SK-N-MC (cell line): ENCODE data around the gene LHFPL3.

Experiments
- DNase-seq: peaks from one replicate; pipeline ENCODE4 v3.0.0-alpha.2; 2011; ENCODE audit warnings: low read depth, low spot score
- H3K27ac ChIP-seq: fragments of 200-600 bp; sonication (generic); 2 replicates; pipeline ENCODE4 v1.5.1; 2016; ENCODE audit warnings: mixed run types
- H3K36me3 ChIP-seq: fragments of 200-600 bp; sonication (generic); 2 replicates; pipeline ENCODE4 v1.6.1; 2017; ENCODE audit warnings: antibody characterized with exemption, low read length, mixed read lengths; ENCODE audit not compliant: insufficient read depth
- H3K4me3 ChIP-seq: fragments of 200-600 bp; sonication (generic); 2 replicates; pipeline ENCODE4 v1.5.1; 2016
- H3K9ac ChIP-seq: fragments of 200-600 bp; sonication (generic); 2 replicates; pipeline ENCODE4 v1.8.0; 2017; ENCODE audit warnings: mixed run types, mixed read lengths; ENCODE audit not compliant: insufficient read length
- H3K9me3 ChIP-seq: fragments of 200-600 bp; sonication (generic); 2 replicates; pipeline ENCODE4 v1.6.1; 2017; ENCODE audit warnings: low read depth, mild to moderate bottlenecking, antibody characterized with exemption, low read length, moderate library complexity, mixed read lengths
- EZH2 ChIP-seq: fragments of 200-600 bp; sonication (generic); IDR thresholded peaks from one replicate; pipeline ENCODE4 v1.6.1; 2017; ENCODE audit warnings: antibody characterized with exemption
- FOXP2 ChIP-seq: optimal IDR thresholded peaks from 2 replicates; pipeline ENCODE3; 2011; ENCODE audit warnings: mild to moderate bottlenecking, moderate library complexity; ENCODE audit not compliant: insufficient read depth; ENCODE audit errors: extremely low read length, control extremely low read depth
- POLR2AphosphoS5 ChIP-seq: IDR thresholded peaks from 2 replicates; pipeline ENCODE4 v1.6.1; 2012; ENCODE audit warnings: mild to moderate bottlenecking, low read depth, low read length, borderline replicate concordance

The LHFPL3 gene

GRCh38 chr7:104883248-104883717 lies 554.9 kb downstream of the LHFPL3 start:
- Histone ChIP-seq H3K27ac (no peak overlapping the region), H3K36me3 (no peaks in the 10 kb centered on the region), H3K4me3 (peak overlapping the region; percentile 14; the same call in 1 of the 2 replicates), H3K9me3 (peaks cover 5% of the 10 kb centered on the region; the same call in 1 of the 2 replicates), H3K9ac (no peak overlapping the region)
- TF ChIP-seq FOXP2 (no peak), EZH2 (no peak), POLR2AphosphoS5 (no peak)
- no peak for DNase-seq

GRCh38 chr7:104883718-104884452 lies 555.5 kb downstream of the LHFPL3 start:
- Histone ChIP-seq H3K36me3 (no peaks in the 10 kb centered on the region), H3K27ac (no peak overlapping the region), H3K9me3 (peaks cover 5% of the 10 kb centered on the region; the same call in 1 of the 2 replicates), H3K4me3 (peak overlapping the region; percentile 47), H3K9ac (no peak overlapping the region)
- peak; percentile 91 for DNase-seq
- TF ChIP-seq POLR2AphosphoS5 (0 out of 2 replicates have a peak, but pooled peaks have one; percentile 18), FOXP2 (peak; percentile 73), EZH2 (no peak)

GRCh38 chr7:104886651-104887050 lies 558.2 kb downstream of the LHFPL3 start:
- no peak for DNase-seq
- Histone ChIP-seq H3K9me3 (no peaks in the 10 kb centered on the region), H3K9ac (no peak overlapping the region), H3K36me3 (no peaks in the 10 kb centered on the region), H3K4me3 (no peak overlapping the region), H3K27ac (no peak overlapping the region)
- TF ChIP-seq FOXP2 (no peak), POLR2AphosphoS5 (no peak), EZH2 (no peak)

GRCh38 chr7:104890216-104890615 lies 561.8 kb downstream of the LHFPL3 start:
- Histone ChIP-seq H3K9ac (no peak overlapping the region), H3K27ac (no peak overlapping the region), H3K9me3 (no peaks in the 10 kb centered on the region), H3K4me3 (no peak overlapping the region), H3K36me3 (no peaks in the 10 kb centered on the region)
- no peak for TF ChIP-seq EZH2
- no peak for TF ChIP-seq FOXP2
- no peak for TF ChIP-seq POLR2AphosphoS5
- DNase-seq = no peak

- TF ChIP-seq EZH2 = no peak
- TF ChIP-seq FOXP2 = no peak
- no peak for TF ChIP-seq POLR2AphosphoS5
- Histone ChIP-seq H3K4me3 (no peak overlapping the region), H3K9me3 (no peaks in the 10 kb centered on the region), H3K27ac (no peak overlapping the region), H3K36me3 (no peaks in the 10 kb centered on the region), H3K9ac (no peak overlapping the region)
- no peak for DNase-seq
Measured at GRCh38 chr7:104891949-104892348, 563.5 kb downstream of the LHFPL3 start.

- Histone ChIP-seq H3K36me3 (no peaks in the 10 kb centered on the region), H3K27ac (no peak overlapping the region), H3K4me3 (no peak overlapping the region), H3K9me3 (no peaks in the 10 kb centered on the region), H3K9ac (no peak overlapping the region)
- no peak for TF ChIP-seq EZH2
- no peak for DNase-seq
Measured at GRCh38 chr7:104894314-104894713, 565.9 kb downstream of the LHFPL3 start.

GRCh38 chr7:104894726-104895521 lies 566.5 kb downstream of the LHFPL3 start:
- Histone ChIP-seq H3K36me3 (no peaks in the 10 kb centered on the region), H3K9me3 (no peaks in the 10 kb centered on the region), H3K27ac (no peak overlapping the region), H3K4me3 (no peak overlapping the region), H3K9ac (no peak overlapping the region)
- TF ChIP-seq POLR2AphosphoS5 = no peak
- no peak for TF ChIP-seq FOXP2
- no peak for TF ChIP-seq EZH2
- DNase-seq = no peak

GRCh38 chr7:104895522-104896236 lies 567.3 kb downstream of the LHFPL3 start:
- no peak overlapping the region for H3K4me3 ChIP-seq
- H3K36me3 ChIP-seq = no peaks in the 10 kb centered on the region
- H3K9ac ChIP-seq = no peak overlapping the region
- no peak overlapping the region for H3K27ac ChIP-seq
- H3K9me3 ChIP-seq = no peaks in the 10 kb centered on the region
- no peak for DNase-seq
- no peak for TF ChIP-seq POLR2AphosphoS5
- TF ChIP-seq FOXP2 = no peak
- no peak for TF ChIP-seq EZH2
